OCI-LY1 (cell line): ENCODE data around the gene CFAP74.

Experiments used
- H2AFZ ChIP-seq: fragments of 200-600 bp; sonication (generic), shearing (Covaris generic); 2 replicates; pipeline ENCODE4 v1.6.0; 2014; ENCODE audit warnings: antibody characterized with exemption, mild to moderate bottlenecking, low read length
- H3F3A ChIP-seq: fragments of 200-600 bp; sonication (generic), shearing (Covaris generic); 2 replicates; pipeline ENCODE4 v1.6.0; 2014; ENCODE audit warnings: mild to moderate bottlenecking, antibody characterized with exemption, low read length, moderate library complexity; ENCODE audit not compliant: insufficient read depth
- H3K27ac ChIP-seq: fragments of 200-600 bp; sonication (generic); 2 replicates; pipeline ENCODE4 v1.5.1; 2014; ENCODE audit warnings: low read length, mixed run types, mild to moderate bottlenecking, low read depth; ENCODE audit not compliant: poor library complexity, severe bottlenecking
- H3K27me3 ChIP-seq: fragments of 200-600 bp; sonication (generic); 2 replicates; pipeline ENCODE4 v1.6.0; 2014; ENCODE audit warnings: antibody characterized with exemption, mild to moderate bottlenecking, low read length, moderate library complexity; ENCODE audit not compliant: insufficient read depth
- H3K36me3 ChIP-seq: fragments of 200-600 bp; sonication (generic); 2 replicates; pipeline ENCODE4 v1.6.1; 2014; ENCODE audit warnings: mild to moderate bottlenecking, antibody characterized with exemption, low read length, moderate library complexity, mixed read lengths; ENCODE audit not compliant: insufficient read depth
- H3K4me1 ChIP-seq: fragments of 200-600 bp; sonication (generic); 2 replicates; pipeline ENCODE4 v1.5.1; 2014; ENCODE audit warnings: mild to moderate bottlenecking, low read length, moderate library complexity; ENCODE audit not compliant: insufficient read depth, severe bottlenecking
- H3K4me2 ChIP-seq: fragments of 200-600 bp; sonication (generic), shearing (Covaris generic); 2 replicates; pipeline ENCODE4 v1.6.1; 2014; ENCODE audit warnings: low read length
- H3K4me3 ChIP-seq: fragments of 200-600 bp; sonication (generic); 2 replicates; pipeline ENCODE4 v1.5.1; 2014; ENCODE audit warnings: low read length, low read depth, mild to moderate bottlenecking, mixed read lengths; ENCODE audit not compliant: poor library complexity, severe bottlenecking
- H3K79me2 ChIP-seq: fragments of 200-600 bp; shearing (Covaris generic); 2 replicates; pipeline ENCODE4 v1.6.1; 2016; ENCODE audit warnings: mixed run types, low read length, mixed read lengths; ENCODE audit not compliant: insufficient read depth
- H3K9ac ChIP-seq: fragments of 200-600 bp; sonication (generic), shearing (Covaris generic); 2 replicates; pipeline ENCODE4 v1.6.1; 2014; ENCODE audit warnings: mild to moderate bottlenecking, low read length, mixed read lengths
- H3K9me2 ChIP-seq: fragments of 200-600 bp; sonication (generic), shearing (Covaris generic); 2 replicates; pipeline ENCODE4 v1.6.1; 2014; ENCODE audit warnings: low read depth, mild to moderate bottlenecking, low read length, mixed read lengths
- H3K9me3 ChIP-seq: fragments of 200-600 bp; shearing (Covaris generic); 2 replicates; pipeline ENCODE4 v1.6.1; 2014; ENCODE audit warnings: low read length, mixed read lengths
- H4K20me1 ChIP-seq: fragments of 200-600 bp; sonication (generic), shearing (Covaris generic); 2 replicates; pipeline ENCODE4 v1.6.0; 2016; ENCODE audit warnings: mild to moderate bottlenecking, low read length; ENCODE audit not compliant: insufficient read depth
- CTCF ChIP-seq: fragments of 200-600 bp; sonication (generic), shearing (Covaris generic); IDR thresholded peaks from 2 replicates; pipeline ENCODE4 v1.5.1; 2017; ENCODE audit warnings: mild to moderate bottlenecking, antibody characterized with exemption, low read length, moderate library complexity, mixed read lengths
- EZH2 ChIP-seq: fragments of 200-600 bp; sonication (generic), shearing (Covaris generic); IDR thresholded peaks from 2 replicates; pipeline ENCODE4 v1.8.0; 2017; ENCODE audit warnings: borderline replicate concordance, mixed run types, mild to moderate bottlenecking, antibody characterized with exemption, low read length, moderate library complexity, mixed read lengths

The CFAP74 gene

GRCh38 chr1:2004856-2005255 is 1.3 kb upstream of the CFAP74 start:
- Histone ChIP-seq H3K79me2 (no peaks in the 10 kb centered on the region), H3F3A (no peaks in the 10 kb centered on the region), H3K27ac (no peak overlapping the region), H3K9me3 (no peaks in the 10 kb centered on the region), H3K36me3 (no peaks in the 10 kb centered on the region), H2AFZ (no peak overlapping the region), H4K20me1 (no peaks in the 10 kb centered on the region), H3K4me3 (no peak overlapping the region), H3K9me2 (no peaks in the 10 kb centered on the region), H3K4me1 (no peaks in the 10 kb centered on the region), H3K27me3 (peaks cover 4% of the 10 kb centered on the region; the same call in 1 of the 2 replicates), H3K4me2 (no peak overlapping the region), H3K9ac (no peak overlapping the region)
- no peak for TF ChIP-seq EZH2
- TF ChIP-seq CTCF: no peak

- Histone ChIP-seq H3K4me1 (no peaks in the 10 kb centered on the region), H3K27ac (no peak overlapping the region), H3K4me3 (no peak overlapping the region), H4K20me1 (no peaks in the 10 kb centered on the region), H3K36me3 (no peaks in the 10 kb centered on the region), H3K79me2 (no peaks in the 10 kb centered on the region), H3F3A (no peaks in the 10 kb centered on the region), H3K27me3 (peaks cover 4% of the 10 kb centered on the region; the same call in 1 of the 2 replicates), H3K9me3 (no peaks in the 10 kb centered on the region), H3K4me2 (no peak overlapping the region), H3K9me2 (no peaks in the 10 kb centered on the region), H2AFZ (no peak overlapping the region), H3K9ac (no peak overlapping the region)
- TF ChIP-seq CTCF: no peak
These were observed 1.7 kb downstream of the CFAP74 start for GRCh38 chr1:2001773-2002411.

- TF ChIP-seq EZH2: no peak
- H3K9me2 ChIP-seq: no peaks in the 10 kb centered on the region
- H3K27ac ChIP-seq: no peak overlapping the region
- H3K9me3 ChIP-seq: no peaks in the 10 kb centered on the region
- H3K4me2 ChIP-seq: no peak overlapping the region
- no peaks in the 10 kb centered on the region for H4K20me1 ChIP-seq
- H3K36me3 ChIP-seq: no peaks in the 10 kb centered on the region
- no peak overlapping the region for H2AFZ ChIP-seq
- H3K9ac ChIP-seq: no peak overlapping the region
- H3K27me3 ChIP-seq: peaks cover 4% of the 10 kb centered on the region; the same call in 1 of the 2 replicates
- no peaks in the 10 kb centered on the region for H3F3A ChIP-seq
- no peak overlapping the region for H3K4me3 ChIP-seq
- no peaks in the 10 kb centered on the region for H3K79me2 ChIP-seq
- no peaks in the 10 kb centered on the region for H3K4me1 ChIP-seq
These were observed 2.7 kb downstream of the CFAP74 start for GRCh38 chr1:2000850-2001249.

- Histone ChIP-seq H3K9me2 (no peaks in the 10 kb centered on the region), H3K4me3 (no peak overlapping the region), H3K4me1 (no peaks in the 10 kb centered on the region), H2AFZ (no peak overlapping the region), H3K36me3 (no peaks in the 10 kb centered on the region), H3K27ac (no peak overlapping the region), H3K9ac (no peak overlapping the region), H3K9me3 (no peaks in the 10 kb centered on the region), H3K4me2 (no peak overlapping the region), H3K79me2 (no peaks in the 10 kb centered on the region), H3F3A (no peaks in the 10 kb centered on the region), H4K20me1 (no peaks in the 10 kb centered on the region), H3K27me3 (peaks cover 4% of the 10 kb centered on the region; the same call in 1 of the 2 replicates)
- no peak for TF ChIP-seq EZH2
- TF ChIP-seq CTCF: no peak
These were observed 3.2 kb downstream of the CFAP74 start for GRCh38 chr1:2000432-2000831.
